Lung (tissue), 12 donors: ENCODE data around the gene AP1S2. TPM values are rescaled to one million over a fixed set of nuclear protein-coding genes. Genes with fewer than 3 reads are reported as not detected.
A peak's percentile ranks its signal among the peaks of the same experiment; 100 is the strongest.

ENCODE experiments used
- ATAC-seq: fragments of 200-7000 bp; cut with Tn5 transposase; one replicate; pipeline ENCODE4 v1.9.1; 2020; ENCODE audit warnings: moderate number of reproducible peaks; ENCODE audit not compliant: insufficient read depth, low FRiP score
- DNase-seq, 3 donors: peaks; one replicate each; pipeline ENCODE4 v3.0.0-alpha.2; 2013 to 2017
- H3K27ac ChIP-seq, 2 donors: one replicate each; pipeline ENCODE4 v1.5.1; 2013; ENCODE audit warnings: mild to moderate bottlenecking in 2 of 2, moderate library complexity in 2 of 2, control low read depth in 1 of 2, inconsistent platforms in 1 of 2, low read depth in 1 of 2, low read length in 1 of 2
- H3K27me3 ChIP-seq, 3 donors: one replicate each; pipeline ENCODE4 v1.5.1; 2013; ENCODE audit warnings: low read length in 2 of 3; ENCODE audit not compliant: control insufficient read depth in 3 of 3, insufficient read depth in 3 of 3
- H3K36me3 ChIP-seq, 4 donors: one replicate each; pipeline ENCODE4 v1.5.1; 2013; ENCODE audit warnings: low read length in 4 of 4, mild to moderate bottlenecking in 1 of 4, moderate library complexity in 1 of 4; ENCODE audit not compliant: control insufficient read depth in 4 of 4, insufficient read depth in 4 of 4
- H3K4me1 ChIP-seq, 5 donors: one replicate each; pipeline ENCODE4 v1.5.1; 2013; ENCODE audit warnings: low read length in 5 of 5, mild to moderate bottlenecking in 2 of 5, moderate library complexity in 1 of 5; ENCODE audit not compliant: control insufficient read depth in 5 of 5, insufficient read depth in 5 of 5
- H3K4me3 ChIP-seq: one replicate; pipeline ENCODE4 v1.5.1; 2013; ENCODE audit warnings: mild to moderate bottlenecking, control low read depth, moderate library complexity
- H3K9ac ChIP-seq, 2 donors: one replicate each; pipeline ENCODE4 v1.5.1; 2013; ENCODE audit warnings: low read length in 2 of 2, control low read depth in 1 of 2; ENCODE audit not compliant: insufficient read depth in 1 of 2
- H3K9me3 ChIP-seq, 4 donors: one replicate each; pipeline ENCODE4 v1.5.1; 2013; ENCODE audit warnings: low read length in 3 of 4, mild to moderate bottlenecking in 1 of 4, moderate library complexity in 1 of 4; ENCODE audit not compliant: control insufficient read depth in 4 of 4, insufficient read depth in 3 of 4
- CTCF ChIP-seq: IDR thresholded peaks from 2 replicates; pipeline ENCODE4 v1.5.1; 2012; ENCODE audit warnings: mild to moderate bottlenecking; ENCODE audit errors: control extremely low read depth, extremely low read depth
- WGBS, 2 donors: extraction: QIAGEN DNeasy Blood & Tissue Kit; methylation state at CpG; one replicate each; pipeline ENCODE4 v1.1.7; 2013; 5-methylcytosine and 5-hydroxymethylcytosine counted together
- polyA plus RNA-seq, 2 donors: library from polyadenylated mRNA; stranded (reverse); fragments of 200-250 nt; gene quantifications; one replicate each; pipeline ENCODE4 v1.2.1, GENCODE V29; 2013
- total RNA-seq, 2 donors: library from RNA; depleted of rRNA in 1 of 2; stranded (reverse); fragments of >200 nt in 1 of 2; gene quantifications; one replicate each; pipeline ENCODE4 v1.2.1, GENCODE V29; 2014 to 2021
- donor health status: control.
- donor health status: control.
- donor health status: Bipolar disorder and iron deficiency.
- donor health status: healthy.
- donor health status: DM: yes; HTN: yes; CAD: no.

Gene AP1S2
- total and polyA plus RNA-seq, 4 donors: 13.5 to 68.9 (median 25.5) TPM

DNA sequence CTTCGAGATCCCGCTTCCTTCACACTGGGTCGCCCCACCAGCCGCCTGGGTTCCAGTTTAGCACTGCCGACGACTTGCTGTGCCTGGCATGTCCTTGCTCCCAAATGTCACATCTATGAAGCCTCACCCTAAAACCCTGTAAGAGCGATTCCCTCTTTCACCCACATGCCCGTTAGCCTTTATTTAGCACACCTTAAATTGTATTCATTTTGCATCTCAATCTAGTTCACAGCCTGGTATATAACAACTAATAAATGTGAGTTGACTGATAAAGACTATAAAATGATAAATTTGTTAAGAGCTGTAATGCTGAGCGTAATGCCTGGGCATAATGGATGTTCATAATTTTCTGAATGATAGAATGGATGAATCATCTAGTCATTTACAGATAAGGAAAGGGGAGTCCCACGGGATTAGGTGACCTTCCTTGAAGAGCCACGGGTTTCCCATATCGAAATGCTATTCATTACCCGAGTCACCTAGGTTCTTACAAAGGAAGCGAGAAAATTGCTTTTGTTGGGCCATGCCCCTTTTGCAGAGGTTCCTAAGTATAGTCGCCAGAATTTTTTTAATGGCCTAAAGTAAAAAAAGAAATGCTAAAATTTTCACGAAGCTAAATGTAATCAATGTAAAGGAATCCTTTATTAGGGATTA lies 1.1 kb upstream of the AP1S2 start:
- Histone ChIP-seq H3K9ac (peak overlapping the region; percentile 47 to 70), H3K27ac (peak overlapping the region; percentile 87 to 98), H3K27me3 (peaks cover 0 to 57% (median 45%) of the 10 kb centered on the region in 3 donors), H3K4me3 (peak overlapping the region; percentile 71), H3K36me3 (no peaks in the 10 kb centered on the region), H3K9me3 (peaks cover 0 to 3% (median 0%) of the 10 kb centered on the region in 4 donors), H3K4me1 (peaks cover 0 to 16% (median 2%) of the 10 kb centered on the region in 5 donors)
- no peak for DNase-seq
- peak; percentile 1 for ATAC-seq
- TF ChIP-seq CTCF: no peak
- 11 to 14% methylated on average over 14 to 16 of the region's 16 CpGs for WGBS, 2 donors

GRCh38 chrX:15854080-15854655 lies 445 bp downstream of the AP1S2 start:
- H3K4me3 ChIP-seq: peak overlapping the region; percentile 76
- H3K27me3 ChIP-seq: peaks cover 0 to 64% (median 50%) of the 10 kb centered on the region in 3 donors
- peak overlapping the region in 1 of 2 donors; percentile 61 for H3K9ac ChIP-seq
- no peak for TF ChIP-seq CTCF
- H3K27ac ChIP-seq: peak overlapping the region; percentile 98
- H3K4me1 ChIP-seq: peaks cover 0 to 16% (median 2%) of the 10 kb centered on the region in 5 donors
- peaks cover 0 to 3% (median 0%) of the 10 kb centered on the region in 4 donors for H3K9me3 ChIP-seq
- ATAC-seq: no peak
- peak; percentile 40 to 54 (median 49) for DNase-seq
- H3K36me3 ChIP-seq: no peaks in the 10 kb centered on the region
- WGBS, 2 donors: 0 to 1% methylated on average over 30 to 65 of the region's 65 CpGs

GRCh38 chrX:15853586-15854079 lies 980 bp downstream of the AP1S2 start:
- DNase-seq (peak in 1 of 3 donors; percentile 38), ATAC-seq (no peak)
- H3K4me3 ChIP-seq: peak overlapping the region; percentile 76
- H3K36me3 ChIP-seq: no peaks in the 10 kb centered on the region
- H3K27me3 ChIP-seq: peaks cover 0 to 62% (median 49%) of the 10 kb centered on the region in 3 donors
- TF ChIP-seq CTCF: no peak
- peaks cover 0 to 16% (median 2%) of the 10 kb centered on the region in 5 donors for H3K4me1 ChIP-seq
- H3K9ac ChIP-seq: peak overlapping the region in 1 of 2 donors; percentile 61
- peaks cover 0 to 3% (median 0%) of the 10 kb centered on the region in 4 donors for H3K9me3 ChIP-seq
- WGBS, 2 donors: 22 to 32% methylated on average over 14 of the region's 14 CpGs
- H3K27ac ChIP-seq: peak overlapping the region in 1 of 2 donors; percentile 98
